ENCODE results near the gene AGBL1.

- no peak for TF ChIP-seq FOXP2 (optimal IDR thresholded peaks at IDR 0.05; ENCODE audit: borderline replicate concordance, extremely low read depth, extremely low read length, insufficient read depth)
- TF ChIP-seq REST (IDR thresholded peaks at IDR 0.05; ENCODE audit: insufficient read depth in 1 of 2, low read depth in 2 of 2, low read length in 2 of 2) = no peak
- no peak for TF ChIP-seq POLR2AphosphoS5 (IDR thresholded peaks at IDR 0.05; ENCODE audit: low read depth, low read length)
- no peak for TF ChIP-seq TAF1 (IDR thresholded peaks at IDR 0.05; ENCODE audit: borderline replicate concordance, insufficient read depth, low read length)
Measured at GRCh38 chr15:86213420-86213819, 133.7 kb downstream of the AGBL1 start.

All from PFSK-1 (cell line).